Measurements from ENCODE around the gene SLC6A19.

GRCh38 chr5:1235379-1235778, 34.0 kb downstream of the SLC6A19 start:
- TF ChIP-seq POLR2AphosphoS5 (IDR thresholded peaks at IDR 0.05): no peak
- TF ChIP-seq CTCF (IDR thresholded peaks at IDR 0.05): no peak
- no peak for TF ChIP-seq POLR2A (IDR thresholded peaks at IDR 0.05)

All from prostate gland (tissue), 2 donors.